GM23248 (cell line): ENCODE measurements around the gene TTC22. TPM values are rescaled to one million over a fixed set of nuclear protein-coding genes. Genes with fewer than 3 reads are reported as not detected.

Experiments used
- DNase-seq: peaks from one replicate; pipeline ENCODE4 v3.0.0-alpha.2; 2015
- H2AFZ ChIP-seq: fragments of 200-600 bp; sonication (generic); 2 replicates; pipeline ENCODE4 v1.6.1; 2016; ENCODE audit warnings: antibody characterized with exemption
- H3F3A ChIP-seq: fragments of 200-600 bp; sonication (generic); 2 replicates; pipeline ENCODE4 v1.6.1; 2016; ENCODE audit warnings: mild to moderate bottlenecking, antibody characterized with exemption, mixed run types; ENCODE audit not compliant: insufficient read depth
- H3K27ac ChIP-seq: fragments of 200-600 bp; sonication (generic); 2 replicates; pipeline ENCODE4 v1.5.1; 2016; ENCODE audit warnings: mild to moderate bottlenecking
- H3K27me3 ChIP-seq: fragments of 200-600 bp; sonication (generic); replicated peaks from 2 replicates; pipeline ENCODE4 v1.6.1; 2016; ENCODE audit warnings: mild to moderate bottlenecking; ENCODE audit not compliant: insufficient read depth
- H3K36me3 ChIP-seq: fragments of 200-600 bp; sonication (generic); 2 replicates; pipeline ENCODE4 v1.6.1; 2016; ENCODE audit warnings: low read depth, mild to moderate bottlenecking
- H3K4me1 ChIP-seq: fragments of 200-600 bp; sonication (generic); 2 replicates; pipeline ENCODE4 v1.6.1; 2016; ENCODE audit warnings: mild to moderate bottlenecking; ENCODE audit not compliant: insufficient read depth
- H3K4me2 ChIP-seq: fragments of 200-600 bp; sonication (generic); one replicate; pipeline ENCODE4 v1.6.1; 2016; ENCODE audit warnings: mild to moderate bottlenecking; ENCODE audit not compliant: unreplicated experiment
- H3K4me3 ChIP-seq: fragments of 200-600 bp; sonication (generic); 2 replicates; pipeline ENCODE4 v1.5.1; 2016; ENCODE audit warnings: mild to moderate bottlenecking
- H3K79me2 ChIP-seq: fragments of 200-600 bp; sonication (generic); 2 replicates; pipeline ENCODE4 v1.6.1; 2016; ENCODE audit warnings: mild to moderate bottlenecking; ENCODE audit not compliant: insufficient read depth
- H3K9ac ChIP-seq: fragments of 200-600 bp; sonication (generic); 2 replicates; pipeline ENCODE4 v1.6.1; 2016; ENCODE audit warnings: mild to moderate bottlenecking
- H3K9me2 ChIP-seq: fragments of 200-600 bp; sonication (generic); 2 replicates; pipeline ENCODE4 v1.6.1; 2016; ENCODE audit warnings: mixed run types, mild to moderate bottlenecking, moderate library complexity; ENCODE audit not compliant: insufficient read depth
- H3K9me3 ChIP-seq: fragments of 200-600 bp; sonication (generic); one replicate; pipeline ENCODE4 v1.6.1; 2017; ENCODE audit warnings: low read depth
- H4K20me1 ChIP-seq: fragments of 200-600 bp; sonication (generic); 2 replicates; pipeline ENCODE4 v1.6.0; 2016; ENCODE audit not compliant: insufficient read depth
- EZH2 ChIP-seq: fragments of 200-600 bp; sonication (generic); IDR thresholded peaks from 2 replicates; pipeline ENCODE4 v1.6.1; 2018; ENCODE audit warnings: antibody characterized with exemption, mild to moderate bottlenecking; ENCODE audit not compliant: insufficient read depth, poor library complexity, severe bottlenecking
- EZH2phosphoT487 ChIP-seq: fragments of 200-600 bp; sonication (generic); IDR thresholded peaks from 2 replicates; pipeline ENCODE4 v1.6.1; 2018; ENCODE audit warnings: antibody characterized with exemption, moderate library complexity, mild to moderate bottlenecking, low read depth; ENCODE audit not compliant: insufficient read depth
- WGBS, 2 experiments: methylation state at CpG; one replicate each; pipeline ENCODE4 v1.1.6; 2015 to 2017; ENCODE audit warnings: low lambda C conversion rate in 2 of 2, low coverage in 1 of 2; ENCODE audit errors: missing lambda C conversion rate in 2 of 2; 5-methylcytosine and 5-hydroxymethylcytosine counted together
- in situ Hi-C: fragments of 300-500 bp; cut with MboI; formaldehyde crosslinking; loops from 2 replicates; pipeline ENCODE4 v1.15.0; 2020
- polyA plus RNA-seq: library from polyadenylated mRNA; unstranded; fragments of >200 nt; fragmentation: Nextera tagmentation; extraction: Ambion mirVana; gene quantifications from 2 replicates; pipeline ENCODE4 v1.2.1, GENCODE V29; 2016
- total RNA-seq: library from RNA; depleted of rRNA; stranded (reverse); fragments of >200 nt; shearing (Covaris generic); gene quantifications from 2 replicates; pipeline ENCODE4 v1.2.3, GENCODE V29; 2014

TTC22 gene
- total and polyA plus RNA-seq, 2 experiments from 2014 or later, result not detected

GRCh38 chr1:54809496-54810074 is 8.5 kb upstream of the TTC22 start:
- H3K9me2 ChIP-seq, result no peaks in the 10 kb centered on the region
- H3K4me3 ChIP-seq, result no peak overlapping the region
- peaks cover 5% of the 10 kb centered on the region for H3F3A ChIP-seq
- in situ Hi-C loops, result loop anchor here (25.0 kb wide), 1 partner anchor 697 kb away; no protein-coding TSS in a partner anchor
- H4K20me1 ChIP-seq, result no peaks in the 10 kb centered on the region
- no peak overlapping the region for H2AFZ ChIP-seq
- peaks cover under 1% of the 10 kb centered on the region; the same call in 1 of the 2 replicates for H3K4me1 ChIP-seq
- DNase-seq, result peak; percentile 21
- no peaks in the 10 kb centered on the region for H3K9me3 ChIP-seq
- H3K27me3 ChIP-seq, result no peaks in the 10 kb centered on the region
- H3K27ac ChIP-seq, result no peak overlapping the region
- no peak overlapping the region for H3K4me2 ChIP-seq
- no peaks in the 10 kb centered on the region for H3K79me2 ChIP-seq
- WGBS, 2 experiments, result 41 to 47% methylated on average over 3 of the region's 3 CpGs
- no peak for TF ChIP-seq EZH2
- TF ChIP-seq EZH2phosphoT487, result no peak
- no peaks in the 10 kb centered on the region for H3K36me3 ChIP-seq
- H3K9ac ChIP-seq, result no peak overlapping the region

GRCh38 chr1:54808443-54809207 is 7.5 kb upstream of the TTC22 start:
- WGBS, 2 experiments, result 69 to 70% methylated on average over 9 to 12 of the region's 12 CpGs

GRCh38 chr1:54807756-54808155 is 6.6 kb upstream of the TTC22 start:
- Histone ChIP-seq H3F3A (peaks cover 13% of the 10 kb centered on the region), H2AFZ (no peak overlapping the region), H3K36me3 (no peaks in the 10 kb centered on the region), H3K79me2 (no peaks in the 10 kb centered on the region), H3K4me3 (no peak overlapping the region), H3K9ac (no peak overlapping the region), H3K27ac (no peak overlapping the region), H3K4me1 (peaks cover 7% of the 10 kb centered on the region; the same call in 1 of the 2 replicates), H3K4me2 (no peak overlapping the region), H3K9me3 (no peaks in the 10 kb centered on the region), H3K9me2 (no peaks in the 10 kb centered on the region), H3K27me3 (no peaks in the 10 kb centered on the region), H4K20me1 (no peaks in the 10 kb centered on the region)
- DNase-seq, result no peak
- in situ Hi-C loops, result loop anchor here (25.0 kb wide), 1 partner anchor 695 kb away; no protein-coding TSS in a partner anchor
- 82 to 86% methylated on average over 7 of the region's 7 CpGs for WGBS, 2 experiments
- no peak for TF ChIP-seq EZH2phosphoT487
- no peak for TF ChIP-seq EZH2

More at GRCh38 chr1:54808443-54809207, 7.5 kb upstream of the TTC22 start:
- Histone ChIP-seq H3F3A (peaks cover 13% of the 10 kb centered on the region), H3K79me2 (no peaks in the 10 kb centered on the region), H3K36me3 (no peaks in the 10 kb centered on the region), H2AFZ (no peak overlapping the region), H3K4me2 (no peak overlapping the region), H3K27ac (no peak overlapping the region), H3K9me3 (no peaks in the 10 kb centered on the region), H3K27me3 (no peaks in the 10 kb centered on the region), H3K9me2 (no peaks in the 10 kb centered on the region), H3K9ac (no peak overlapping the region), H3K4me1 (peaks cover 7% of the 10 kb centered on the region; the same call in 1 of the 2 replicates), H4K20me1 (no peaks in the 10 kb centered on the region), H3K4me3 (no peak overlapping the region)
- in situ Hi-C loops, result loop anchor here (25.0 kb wide), 1 partner anchor 696 kb away; no protein-coding TSS in a partner anchor
- no peak for TF ChIP-seq EZH2phosphoT487
- no peak for TF ChIP-seq EZH2
- DNase-seq, result no peak

- WGBS, 2 experiments, result 79% methylated on average over 11 of the region's 11 CpGs
- H3K4me1 ChIP-seq, result peaks cover 7% of the 10 kb centered on the region; the same call in 1 of the 2 replicates
- TF ChIP-seq EZH2, result no peak
- TF ChIP-seq EZH2phosphoT487, result no peak
- DNase-seq, result peak; percentile 84
- no peak overlapping the region for H3K9ac ChIP-seq
- no peaks in the 10 kb centered on the region for H3K79me2 ChIP-seq
- no peak overlapping the region for H3K4me2 ChIP-seq
- H3K9me3 ChIP-seq, result no peaks in the 10 kb centered on the region
- no peaks in the 10 kb centered on the region for H3K36me3 ChIP-seq
- H2AFZ ChIP-seq, result no peak overlapping the region
- no peak overlapping the region for H3K27ac ChIP-seq
- H3K27me3 ChIP-seq, result peaks cover 2% of the 10 kb centered on the region
- in situ Hi-C loops, result loop anchor here (25.0 kb wide), 1 partner anchor 695 kb away; no protein-coding TSS in a partner anchor
- H3K9me2 ChIP-seq, result no peaks in the 10 kb centered on the region
- H3K4me3 ChIP-seq, result no peak overlapping the region
- H4K20me1 ChIP-seq, result no peaks in the 10 kb centered on the region
- H3F3A ChIP-seq, result peaks cover 13% of the 10 kb centered on the region
Measured at GRCh38 chr1:54806931-54807611, 5.9 kb upstream of the TTC22 start.
